ENCODE measurements around the gene VPS4B. TPM values are rescaled to one million over a fixed set of nuclear protein-coding genes. Genes with fewer than 3 reads are reported as not detected.

Gene VPS4B
- total and polyA plus RNA-seq, 10 of the 15 experiments (the other 5 are each of a cell fraction or from before 2014, with no cell fraction given), result 21.4 to 37.6 (median 29.8) TPM

DNA sequence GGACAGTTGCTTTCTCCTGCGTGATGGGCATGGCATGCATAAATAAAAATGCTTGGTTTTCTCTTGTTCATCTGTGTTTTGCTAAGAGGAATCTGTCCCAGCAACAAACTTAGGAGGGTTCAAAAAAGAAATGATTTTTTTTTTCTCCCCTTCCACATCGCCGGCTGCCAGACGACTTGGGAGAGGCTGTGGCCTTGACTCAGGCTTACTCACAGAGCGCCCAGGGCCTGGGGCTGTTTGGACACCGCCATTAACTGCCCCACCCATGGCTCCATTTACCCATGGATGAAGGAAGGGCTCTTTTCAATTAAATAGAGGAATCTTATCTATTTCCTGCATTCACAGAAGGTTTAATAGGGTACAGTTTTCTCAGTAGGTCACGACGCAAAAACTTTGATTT, 32.2 kb upstream of the VPS4B start:
- Histone ChIP-seq H3K27me3 (replicated peaks in 1 of 2; ENCODE audit: control insufficient read depth in 2 of 2, insufficient read depth in 2 of 2, low read length in 1 of 2) (no peaks in the 10 kb centered on the region), H3K4me3 (no peak overlapping the region), H3K9ac (ENCODE audit: control insufficient read depth, insufficient read depth, low read length) (no peak overlapping the region), H3K4me2 (ENCODE audit: control insufficient read depth, insufficient read depth) (no peak overlapping the region), H3K79me2 (ENCODE audit: control insufficient read depth, insufficient read depth, low read length) (no peaks in the 10 kb centered on the region), H4K20me1 (ENCODE audit: control insufficient read depth, insufficient read depth) (no peaks in the 10 kb centered on the region), H3K27ac (ENCODE audit: control insufficient read depth, insufficient read depth) (no peak overlapping the region), H2AFZ (ENCODE audit: control insufficient read depth, low read depth, low read length) (no peak overlapping the region), H3K9me3 (replicated peaks; ENCODE audit: control insufficient read depth, insufficient read depth, low read length) (no peaks in the 10 kb centered on the region), H3K36me3 (ENCODE audit: control insufficient read depth in 2 of 2, insufficient read depth in 2 of 2, low read length in 1 of 2) (no peaks in the 10 kb centered on the region), H3K4me1 (ENCODE audit: control insufficient read depth, insufficient read depth, low read length) (no peaks in the 10 kb centered on the region)
- ChIA-PET RAD21 (ENCODE audit: unreplicated experiment) (no interaction called here), POLR2A (no interaction called here), CTCF (no interaction called here), SMC1A (ENCODE audit: uncharacterized antibody, unreplicated experiment) (interaction anchor here (0.6 kb wide), 1 partner anchor 35 kb away, joined by 3 read pairs; no protein-coding TSS in a partner anchor)
- DNase-seq (ENCODE audit: low read depth, low spot score) (no peak), FAIRE-seq (no peak), ATAC-seq (no peak)
- 67% methylated on average over 8 of the region's 8 CpGs for WGBS (ENCODE audit: insufficient coverage, insufficient replicate concordance, low lambda C conversion rate, missing lambda C conversion rate)
- BruUV-seq (replicated peaks), result no TSS peak
- in situ Hi-C loops (cut with MboI) (no loop called here), intact Hi-C loops (cut with micrococcal nuclease; ENCODE audit: unreplicated experiment) (no loop called here)
- TF ChIP-seq, protein P1, sequence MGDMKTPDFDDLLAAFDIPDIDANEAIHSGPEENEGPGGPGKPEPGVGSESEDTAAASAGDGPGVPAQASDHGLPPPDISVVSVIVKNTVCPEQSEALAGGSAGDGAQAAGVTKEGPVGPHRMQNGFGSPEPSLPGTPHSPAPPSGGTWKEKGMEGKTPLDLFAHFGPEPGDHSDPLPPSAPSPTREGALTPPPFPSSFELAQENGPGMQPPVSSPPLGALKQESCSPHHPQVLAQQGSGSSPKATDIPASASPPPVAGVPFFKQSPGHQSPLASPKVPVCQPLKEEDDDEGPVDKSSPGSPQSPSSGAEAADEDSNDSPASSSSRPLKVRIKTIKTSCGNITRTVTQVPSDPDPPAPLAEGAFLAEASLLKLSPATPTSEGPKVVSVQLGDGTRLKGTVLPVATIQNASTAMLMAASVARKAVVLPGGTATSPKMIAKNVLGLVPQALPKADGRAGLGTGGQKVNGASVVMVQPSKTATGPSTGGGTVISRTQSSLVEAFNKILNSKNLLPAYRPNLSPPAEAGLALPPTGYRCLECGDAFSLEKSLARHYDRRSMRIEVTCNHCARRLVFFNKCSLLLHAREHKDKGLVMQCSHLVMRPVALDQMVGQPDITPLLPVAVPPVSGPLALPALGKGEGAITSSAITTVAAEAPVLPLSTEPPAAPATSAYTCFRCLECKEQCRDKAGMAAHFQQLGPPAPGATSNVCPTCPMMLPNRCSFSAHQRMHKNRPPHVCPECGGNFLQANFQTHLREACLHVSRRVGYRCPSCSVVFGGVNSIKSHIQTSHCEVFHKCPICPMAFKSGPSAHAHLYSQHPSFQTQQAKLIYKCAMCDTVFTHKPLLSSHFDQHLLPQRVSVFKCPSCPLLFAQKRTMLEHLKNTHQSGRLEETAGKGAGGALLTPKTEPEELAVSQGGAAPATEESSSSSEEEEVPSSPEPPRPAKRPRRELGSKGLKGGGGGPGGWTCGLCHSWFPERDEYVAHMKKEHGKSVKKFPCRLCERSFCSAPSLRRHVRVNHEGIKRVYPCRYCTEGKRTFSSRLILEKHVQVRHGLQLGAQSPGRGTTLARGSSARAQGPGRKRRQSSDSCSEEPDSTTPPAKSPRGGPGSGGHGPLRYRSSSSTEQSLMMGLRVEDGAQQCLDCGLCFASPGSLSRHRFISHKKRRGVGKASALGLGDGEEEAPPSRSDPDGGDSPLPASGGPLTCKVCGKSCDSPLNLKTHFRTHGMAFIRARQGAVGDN (IDR thresholded peaks at IDR 0.05), result no peak
- TF ChIP-seq EGR1 (IDR thresholded peaks at IDR 0.05; ENCODE audit: borderline replicate concordance in 1 of 2, low read depth in 2 of 2, low read length in 2 of 2) (no peak), E4F1 (IDR thresholded peaks at IDR 0.05; ENCODE audit: borderline replicate concordance, partially characterized antibody) (no peak), IKZF2 (IDR thresholded peaks at IDR 0.05) (no peak), BMI1 (IDR thresholded peaks at IDR 0.05; ENCODE audit: borderline replicate concordance) (no peak), JUND (IDR thresholded peaks at IDR 0.05; ENCODE audit: low read depth, low read length) (no peak), SUZ12 (IDR thresholded peaks at IDR 0.05; ENCODE audit: unreplicated experiment) (no peak), BHLHE40 (IDR thresholded peaks at IDR 0.05; ENCODE audit: borderline replicate concordance in 1 of 2, low read depth in 2 of 2, low read length in 1 of 2) (no peak), SP1 (IDR thresholded peaks at IDR 0.05; ENCODE audit: low read depth, low read length) (no peak), NR2F1 (conservative IDR thresholded peaks at IDR 0.05) (no peak), MEF2B (IDR thresholded peaks at IDR 0.05; ENCODE audit: partially characterized antibody, poor library complexity, severe bottlenecking) (no peak), CREM (IDR thresholded peaks at IDR 0.05; ENCODE audit: low read depth) (no peak), IRF3 (IDR thresholded peaks at IDR 0.05) (no peak), SMAD5 (IDR thresholded peaks at IDR 0.05; ENCODE audit: low read depth) (no peak), POLR2AphosphoS5 (IDR thresholded peaks at IDR 0.05; ENCODE audit: low read length) (no peak), CBX5 (IDR thresholded peaks at IDR 0.05; ENCODE audit: low read depth) (no peak)
- TF ChIP-seq, protein P2, sequence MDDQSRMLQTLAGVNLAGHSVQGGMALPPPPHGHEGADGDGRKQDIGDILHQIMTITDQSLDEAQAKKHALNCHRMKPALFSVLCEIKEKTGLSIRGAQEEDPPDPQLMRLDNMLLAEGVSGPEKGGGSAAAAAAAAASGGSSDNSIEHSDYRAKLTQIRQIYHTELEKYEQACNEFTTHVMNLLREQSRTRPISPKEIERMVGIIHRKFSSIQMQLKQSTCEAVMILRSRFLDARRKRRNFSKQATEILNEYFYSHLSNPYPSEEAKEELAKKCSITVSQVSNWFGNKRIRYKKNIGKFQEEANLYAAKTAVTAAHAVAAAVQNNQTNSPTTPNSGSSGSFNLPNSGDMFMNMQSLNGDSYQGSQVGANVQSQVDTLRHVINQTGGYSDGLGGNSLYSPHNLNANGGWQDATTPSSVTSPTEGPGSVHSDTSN (IDR thresholded peaks at IDR 0.05; ENCODE audit: insufficient replicate concordance, low read depth, low read length), result no peak

Measured in GM12878 (cell line).